Tibial nerve (tissue), 4 donors: ENCODE data around the gene URB1. TPM values are rescaled to one million over a fixed set of nuclear protein-coding genes. Genes with fewer than 3 reads are reported as not detected.

ENCODE experiments used
- DNase-seq, 2 donors: peaks; one replicate each; pipeline ENCODE4 v3.0.0-alpha.2; 2019; ENCODE audit warnings: low spot score in 2 of 2
- H3K27ac ChIP-seq, 4 donors: fragments of 200-600 bp; sonication (generic) in 3 of 4; one replicate each; pipeline ENCODE4 v1.5.1; 2017 to 2019; ENCODE audit warnings: mild to moderate bottlenecking in 1 of 4
- H3K27me3 ChIP-seq, 2 donors: fragments of 200-600 bp; sonication (generic) in 1 of 2; one replicate each; pipeline versions ENCODE4 v1.5.1 to v1.6.0; 2017 to 2019
- H3K36me3 ChIP-seq, 3 donors: fragments of 200-600 bp; sonication (generic); one replicate each; pipeline ENCODE4 v1.5.1; 2018 to 2019
- H3K4me1 ChIP-seq, 4 donors: fragments of 200-600 bp; sonication (generic) in 3 of 4; one replicate each; pipeline ENCODE4 v1.5.1; 2017 to 2019
- H3K4me3 ChIP-seq, 4 donors: fragments of 200-600 bp; sonication (generic) in 3 of 4; one replicate each; pipeline ENCODE4 v1.5.1; 2017 to 2019; ENCODE audit warnings: mild to moderate bottlenecking in 1 of 4, moderate library complexity in 1 of 4
- H3K9me3 ChIP-seq, 4 donors: fragments of 200-600 bp; sonication (generic) in 3 of 4; one replicate each; pipeline ENCODE4 v1.5.1; 2017 to 2019
- CTCF ChIP-seq, 5 experiments: fragments of 200-600 bp in 3 of 5; fragments of 450-650 bp in 2 of 5; sonication (generic) in 3 of 5; IDR thresholded peaks; one replicate each; pipeline ENCODE4 v1.5.1; 2016 to 2019; ENCODE audit warnings: antibody characterized with exemption in 5 of 5, mild to moderate bottlenecking in 3 of 5, moderate library complexity in 2 of 5
- EP300 ChIP-seq, 2 donors: sonication (generic); formaldehyde crosslinking; IDR thresholded peaks; one replicate each; pipeline ENCODE4 v1.6.1; 2017; ENCODE audit warnings: antibody characterized with exemption in 2 of 2, mild to moderate bottlenecking in 1 of 2
- POLR2A ChIP-seq, 2 donors: fragments of 450-650 bp; IDR thresholded peaks; one replicate each; pipeline ENCODE4 v1.6.1; 2017; ENCODE audit warnings: antibody characterized with exemption in 2 of 2, mild to moderate bottlenecking in 2 of 2, moderate library complexity in 2 of 2
- WGBS, 2 donors: methylation state at CpG; one replicate each; pipeline ENCODE4 v1.1.5; 2018; 5-methylcytosine and 5-hydroxymethylcytosine counted together
- total RNA-seq, 4 donors: library from RNA; depleted of rRNA; stranded (reverse); fragments of >200 nt; gene quantifications; one replicate each; pipeline ENCODE4 v1.1.0, GENCODE V29; 2016

The URB1 gene
- total RNA-seq, 4 donors from 2014 or later = 18.6 to 29.4 (median 22.2) TPM

GRCh38 chr21:32329331-32329730 lies 63.5 kb downstream of the URB1 start:
- H3K36me3 ChIP-seq = peaks cover 0 to 85% (median 2%) of the 10 kb centered on the region in 3 donors

GRCh38 chr21:32328595-32328994 lies 64.2 kb downstream of the URB1 start:
- Histone ChIP-seq H3K9me3 (no peaks in the 10 kb centered on the region), H3K36me3 (peaks cover 0 to 85% (median 8%) of the 10 kb centered on the region in 3 donors), H3K4me1 (peaks cover 0 to 50% (median 6%) of the 10 kb centered on the region in 4 donors), H3K27ac (peak overlapping the region in 3 of 4 donors; percentile 57 to 82 (median 67)), H3K4me3 (no peak overlapping the region), H3K27me3 (no peaks in the 10 kb centered on the region)
- TF ChIP-seq EP300 (IDR thresholded peaks at IDR 0.05) = no peak
- no peak for TF ChIP-seq CTCF (IDR thresholded peaks at IDR 0.05)
- TF ChIP-seq POLR2A (IDR thresholded peaks at IDR 0.05) = no peak
- WGBS, 2 donors = 11 to 21% methylated on average over 3 of the region's 3 CpGs
- DNase-seq = no peak

More at GRCh38 chr21:32329331-32329730, 63.5 kb downstream of the URB1 start:
- H3K27ac ChIP-seq = peak overlapping the region in 3 of 4 donors; percentile 57 to 82 (median 67)
- DNase-seq = no peak
- TF ChIP-seq CTCF (IDR thresholded peaks at IDR 0.05) = no peak
- TF ChIP-seq EP300 (IDR thresholded peaks at IDR 0.05) = no peak
- no peak for TF ChIP-seq POLR2A (IDR thresholded peaks at IDR 0.05)
- H3K4me1 ChIP-seq = peaks cover 0 to 58% (median 6%) of the 10 kb centered on the region in 4 donors
- no peaks in the 10 kb centered on the region for H3K27me3 ChIP-seq
- 51 to 53% methylated on average over 2 of the region's 2 CpGs for WGBS, 2 donors
- no peaks in the 10 kb centered on the region for H3K9me3 ChIP-seq
- H3K4me3 ChIP-seq = no peak overlapping the region

GRCh38 chr21:32325706-32326105 lies 67.1 kb downstream of the URB1 start:
- WGBS, 2 donors = 74 to 76% methylated on average over 8 of the region's 8 CpGs
- Histone ChIP-seq H3K27ac (peak overlapping the region in 1 of 4 donors; percentile 47), H3K36me3 (peaks cover 6 to 88% (median 17%) of the 10 kb centered on the region in 3 donors)

GRCh38 chr21:32322676-32323075 lies 70.1 kb downstream of the URB1 start:
- Histone ChIP-seq H3K27ac (no peak overlapping the region), H3K36me3 (peaks cover 10 to 99% (median 26%) of the 10 kb centered on the region in 3 donors), H3K4me3 (no peak overlapping the region), H3K4me1 (peaks cover 0 to 8% (median 0%) of the 10 kb centered on the region in 4 donors), H3K9me3 (no peaks in the 10 kb centered on the region), H3K27me3 (no peaks in the 10 kb centered on the region)
- no peak for TF ChIP-seq CTCF (IDR thresholded peaks at IDR 0.05)
- no peak for TF ChIP-seq POLR2A (IDR thresholded peaks at IDR 0.05)
- no peak for TF ChIP-seq EP300 (IDR thresholded peaks at IDR 0.05)
- DNase-seq = no peak
- 86 to 92% methylated on average over 10 of the region's 10 CpGs for WGBS, 2 donors

More at GRCh38 chr21:32325706-32326105, 67.1 kb downstream of the URB1 start:
- no peak overlapping the region for H3K4me3 ChIP-seq
- peaks cover 0 to 37% (median 6%) of the 10 kb centered on the region in 4 donors for H3K4me1 ChIP-seq
- H3K27me3 ChIP-seq = no peaks in the 10 kb centered on the region
- TF ChIP-seq POLR2A (IDR thresholded peaks at IDR 0.05) (no peak), EP300 (IDR thresholded peaks at IDR 0.05) (no peak), CTCF (IDR thresholded peaks at IDR 0.05) (no peak)
- no peaks in the 10 kb centered on the region for H3K9me3 ChIP-seq
- no peak for DNase-seq

GRCh38 chr21:32322103-32322502 lies 70.7 kb downstream of the URB1 start:
- no peak for DNase-seq
- Histone ChIP-seq H3K9me3 (no peaks in the 10 kb centered on the region), H3K4me3 (no peak overlapping the region), H3K27me3 (no peaks in the 10 kb centered on the region), H3K36me3 (peaks cover 10 to 99% (median 31%) of the 10 kb centered on the region in 3 donors), H3K27ac (no peak overlapping the region), H3K4me1 (peaks cover 0 to 5% (median 0%) of the 10 kb centered on the region in 4 donors)
- TF ChIP-seq POLR2A (IDR thresholded peaks at IDR 0.05) (no peak), EP300 (IDR thresholded peaks at IDR 0.05) (no peak), CTCF (IDR thresholded peaks at IDR 0.05) (no peak)
- 87 to 89% methylated on average over 12 of the region's 12 CpGs for WGBS, 2 donors
